ENCODE measurements around the gene STX10. TPM values are rescaled to one million over a fixed set of nuclear protein-coding genes. Genes with fewer than 3 reads are reported as not detected.

The STX10 gene
- total RNA-seq, 1 experiment from 2014 or later: 179 TPM

- Histone ChIP-seq H3K27me3 (ENCODE audit: low read length) (no peaks in the 10 kb centered on the region), H3F3A (ENCODE audit: low read length, unreplicated experiment) (no peaks in the 10 kb centered on the region), H3K9ac (ENCODE audit: low read length) (peak overlapping the region; percentile 14; the same call in 1 of the 2 replicates), H3K9me3 (ENCODE audit: low read length) (no peaks in the 10 kb centered on the region), H3K79me2 (ENCODE audit: low read length) (no peaks in the 10 kb centered on the region), H2AFZ (ENCODE audit: low read length) (peak overlapping the region; percentile 70), H4K20me1 (ENCODE audit: low read length) (no peaks in the 10 kb centered on the region), H3K36me3 (ENCODE audit: low read depth, low read length) (peaks cover 5% of the 10 kb centered on the region; the same call in 1 of the 2 replicates), H3K4me1 (ENCODE audit: insufficient read depth, low read length) (peaks cover 10% of the 10 kb centered on the region; the same call in 1 of the 2 replicates), H3K9me2 (replicated peaks; ENCODE audit: low read length) (no peaks in the 10 kb centered on the region), H3K4me2 (ENCODE audit: low read length) (peak overlapping the region; percentile 52), H3K4me3 (ENCODE audit: low read length) (peak overlapping the region; percentile 57), H3K27ac (ENCODE audit: low read length) (no peak overlapping the region)
- POLR2A ChIA-PET (ENCODE audit: unreplicated experiment): interaction anchor here (0.6 kb wide), 1 partner anchor 50 kb away, joined by 6 read pairs; no protein-coding TSS in a partner anchor
- peak; percentile 17 for ATAC-seq
- DNase-seq: peak; percentile 50
- intact Hi-C loops (cut with micrococcal nuclease): loop anchor here (5.0 kb wide), 1 partner anchor 48 kb away; the partner anchor contains the start of genes IER2 and STX10
- BruUV-seq (replicated peaks): no TSS peak
- CTCF ChIA-PET: interaction anchor here (0.6 to 2.3 kb wide), 4 partner anchors 10 to 1507 kb away, joined by 8 to 16 read pairs (median 10); no protein-coding TSS in a partner anchor
- peak; percentile 94 for TF ChIP-seq CTCF (conservative IDR thresholded peaks at IDR 0.05; ENCODE audit: low read depth, low read length)
- TF ChIP-seq EZH2 (IDR thresholded peaks at IDR 0.05; ENCODE audit: low read length, unreplicated experiment): no peak
- TF ChIP-seq EZH2phosphoT487 (IDR thresholded peaks at IDR 0.05; ENCODE audit: borderline replicate concordance, low read length): no peak
These were observed 45.8 kb downstream of the STX10 start for GRCh38 chr19:13104360-13104847.

GRCh38 chr19:13103581-13104359 lies 46.4 kb downstream of the STX10 start:
- Histone ChIP-seq H3K9ac (ENCODE audit: low read length) (peak overlapping the region; percentile 14; the same call in 1 of the 2 replicates), H3K36me3 (ENCODE audit: low read depth, low read length) (0 out of 2 replicates have a peak, but pooled peaks cover 2% of the 10 kb centered on the region)
- no peak for ATAC-seq

More at GRCh38 chr19:13103581-13104359, 46.4 kb downstream of the STX10 start:
- Histone ChIP-seq H2AFZ (ENCODE audit: low read length) (peak overlapping the region; percentile 70), H3K9me2 (replicated peaks; ENCODE audit: low read length) (no peaks in the 10 kb centered on the region), H3K4me1 (ENCODE audit: insufficient read depth, low read length) (peaks cover 10% of the 10 kb centered on the region; the same call in 1 of the 2 replicates), H4K20me1 (ENCODE audit: low read length) (no peaks in the 10 kb centered on the region), H3K27ac (ENCODE audit: low read length) (no peak overlapping the region), H3K79me2 (ENCODE audit: low read length) (no peaks in the 10 kb centered on the region), H3F3A (ENCODE audit: low read length, unreplicated experiment) (no peaks in the 10 kb centered on the region), H3K27me3 (ENCODE audit: low read length) (no peaks in the 10 kb centered on the region), H3K4me2 (ENCODE audit: low read length) (peak overlapping the region; percentile 52), H3K4me3 (ENCODE audit: low read length) (peak overlapping the region; percentile 57), H3K9me3 (ENCODE audit: low read length) (no peaks in the 10 kb centered on the region)
- DNase-seq: no peak
- TF ChIP-seq EZH2 (IDR thresholded peaks at IDR 0.05; ENCODE audit: low read length, unreplicated experiment) (no peak), EZH2phosphoT487 (IDR thresholded peaks at IDR 0.05; ENCODE audit: borderline replicate concordance, low read length) (no peak), CTCF (conservative IDR thresholded peaks at IDR 0.05; ENCODE audit: low read depth, low read length) (no peak)
- intact Hi-C loops (cut with micrococcal nuclease): loop anchor here (5.0 kb wide), 1 partner anchor 49 kb away; the partner anchor contains the start of genes IER2 and STX10
- BruUV-seq (replicated peaks): no TSS peak
- ChIA-PET CTCF (interaction anchor here (0.6 to 2.3 kb wide), 4 partner anchors 126 to 1507 kb away, joined by 8 to 19 read pairs (median 12); no protein-coding TSS in a partner anchor), POLR2A (ENCODE audit: unreplicated experiment) (no interaction called here)
